GM12878 (cell line): Measurements from ENCODE around the gene MRTFA. TPM values are rescaled to one million over a fixed set of nuclear protein-coding genes. Genes with fewer than 3 reads are reported as not detected.

ENCODE experiments used
- ATAC-seq: fragments of 200-7000 bp; cut with Tn5 transposase; 3 replicates; pipeline ENCODE4 v1.9.1; 2020; ENCODE audit warnings: mild to moderate bottlenecking, moderate library complexity
- BruUV-seq: library from RNA; stranded (reverse); fragments of 400-500 nt; replicated peaks from 2 replicates; lab custom pipeline; 2021; lab: Mats Ljungman, UMichigan
- CTCF ChIA-PET: fragments of 300-600 bp; sonication (Branson Sonifier 250); formaldehyde crosslinking; extraction: SDS; loops from one replicate; lab custom pipeline; 2021; ENCODE audit warnings: inconsistent platforms; lab: Yijun Ruan, JAX
- POLR2A ChIA-PET: fragments of 350-600 bp; formaldehyde crosslinking; extraction: SDS; loops from one replicate; lab custom pipeline; 2021; ENCODE audit warnings: inconsistent platforms; lab: Charles Lee
- RAD21 ChIA-PET: fragments of 300-600 bp; sonication (Branson Sonifier 250); formaldehyde crosslinking; loops from one replicate; lab custom pipeline; 2023; ENCODE audit warnings: antibody characterized with exemption; ENCODE audit not compliant: unreplicated experiment; lab: Charles Lee
- SMC1A ChIA-PET: fragments of 300-600 bp; sonication (Branson Sonifier 250); formaldehyde crosslinking; loops from one replicate; lab custom pipeline; 2023; ENCODE audit not compliant: unreplicated experiment, uncharacterized antibody; lab: Charles Lee
- DNase-seq: peaks from one replicate; pipeline ENCODE4 v3.0.0-alpha.2; 2011; ENCODE audit warnings: low read depth, low spot score
- FAIRE-seq: peaks from 3 replicates; lab custom pipeline; 2011; peaks lifted over from hg19 to GRCh38; lab: Jason Lieb, UNC
- H2AFZ ChIP-seq: 2 replicates; pipeline ENCODE4 v1.6.0; 2011; ENCODE audit warnings: low read depth, low read length, control low read depth; ENCODE audit not compliant: control insufficient read depth
- H3K27ac ChIP-seq: 2 replicates; pipeline ENCODE4 v1.5.1; 2011; ENCODE audit warnings: control low read depth; ENCODE audit not compliant: control insufficient read depth, insufficient read depth
- H3K27me3 ChIP-seq, 2 experiments: replicated peaks in 1 of 2; 2 replicates each; pipeline versions ENCODE4 v1.6.0 to v1.6.1; 2011; ENCODE audit warnings: low read length in 1 of 2; ENCODE audit not compliant: control insufficient read depth in 2 of 2, insufficient read depth in 2 of 2
- H3K36me3 ChIP-seq, 2 experiments: 2 replicates each; pipeline ENCODE4 v1.5.1; 2011; ENCODE audit warnings: low read length in 1 of 2; ENCODE audit not compliant: control insufficient read depth in 2 of 2, insufficient read depth in 2 of 2
- H3K4me1 ChIP-seq: 2 replicates; pipeline ENCODE4 v1.6.1; 2011; ENCODE audit warnings: mild to moderate bottlenecking, low read length, moderate library complexity, mixed read lengths; ENCODE audit not compliant: control insufficient read depth, insufficient read depth
- H3K4me2 ChIP-seq: 2 replicates; pipeline ENCODE4 v1.6.0; 2011; ENCODE audit warnings: control low read depth; ENCODE audit not compliant: control insufficient read depth, insufficient read depth
- H3K4me3 ChIP-seq: fragments of 200-600 bp; sonication (generic); 2 replicates; pipeline ENCODE4 v1.5.1; 2016
- H3K79me2 ChIP-seq: 2 replicates; pipeline ENCODE4 v1.6.0; 2011; ENCODE audit warnings: low read length; ENCODE audit not compliant: control insufficient read depth, insufficient read depth
- H3K9ac ChIP-seq: 2 replicates; pipeline ENCODE4 v1.8.0; 2011; ENCODE audit warnings: low read length, control low read depth, mixed read lengths; ENCODE audit not compliant: control insufficient read depth, insufficient read depth
- H3K9me3 ChIP-seq: replicated peaks from 3 replicates; pipeline ENCODE4 v1.5.1; 2011; ENCODE audit warnings: mild to moderate bottlenecking, low read length; ENCODE audit not compliant: control insufficient read depth, insufficient read depth
- H4K20me1 ChIP-seq: 2 replicates; pipeline ENCODE4 v1.6.0; 2011; ENCODE audit not compliant: control insufficient read depth, insufficient read depth
- BCLAF1 ChIP-seq: fragments of 450-650 bp; IDR thresholded peaks from 2 replicates; pipeline ENCODE4 v1.6.1; 2017; ENCODE audit warnings: antibody characterized with exemption, mild to moderate bottlenecking, moderate library complexity
- EED ChIP-seq: sonication (generic); IDR thresholded peaks from 2 replicates; pipeline ENCODE4 v1.6.1; 2016; ENCODE audit warnings: antibody characterized with exemption, low read depth
- FOS ChIP-seq: IDR thresholded peaks from 3 replicates; pipeline ENCODE4 v1.6.1; 2011; ENCODE audit warnings: borderline replicate concordance; ENCODE audit not compliant: insufficient read length; ENCODE audit errors: extremely low read depth
- IKZF1 ChIP-seq: fragments of 450-650 bp; conservative IDR thresholded peaks from 2 replicates; pipeline ENCODE4 v1.6.1; 2017; ENCODE audit warnings: antibody characterized with exemption, mild to moderate bottlenecking
- STAT1 ChIP-seq: fragments of 450-650 bp; conservative IDR thresholded peaks from 2 replicates; pipeline ENCODE4 v1.6.1; 2014; ENCODE audit warnings: antibody characterized with exemption, mild to moderate bottlenecking
- TARDBP ChIP-seq: IDR thresholded peaks from 2 replicates; pipeline ENCODE4 v1.6.1; 2016; ENCODE audit warnings: borderline replicate concordance
- in situ Hi-C: fragments of 300-500 bp; cut with MboI; formaldehyde crosslinking; loops from 9 replicates; pipeline ENCODE4 v1.14.3; 2018; ENCODE audit warnings: mixed read lengths
- intact Hi-C: fragments of 100-400 bp; cut with micrococcal nuclease; formaldehyde crosslinking; loops from one replicate; pipeline ENCODE4 v1.14.2; 2022; ENCODE audit not compliant: unreplicated experiment
- polyA plus RNA-seq, 11 experiments: library from polyadenylated mRNA; depleted of rRNA in 4 of 11; unstranded in 6 of 11; stranded (reverse) in 5 of 11; fragments of >200 nt; fragmentation: Nextera tagmentation in 4 of 11; fragmentation: Illumina TruSeq in 1 of 11; extraction: Ambion mirVana in 4 of 11; extraction: Trizol in 1 of 11; gene quantifications; 1 replicate in 1 of 11; 2 replicates in 10 of 11; pipeline versions ENCODE4 v1.2.1 to v1.2.3, GENCODE V29; 2011 to 2016; ENCODE audit warnings: inconsistent platforms in 2 of 11, missing spikeins in 2 of 11, low read depth in 1 of 11
- total RNA-seq, 4 experiments: library from RNA; depleted of rRNA in 3 of 4; stranded (reverse); fragments of >200 nt in 3 of 4; fragmentation: Illumina TruSeq in 1 of 4; extraction: Trizol in 1 of 4; gene quantifications; 2 replicates each; pipeline versions ENCODE4 v1.2.1 to v1.2.3, GENCODE V29; 2013 to 2021

Gene MRTFA
- total and polyA plus RNA-seq, 10 of the 15 experiments (the other 5 are each of a cell fraction or from before 2014, with no cell fraction given) = 2.0 to 63.9 (median 17.9) TPM

- POLR2A ChIA-PET = interaction anchor here (0.6 to 2.0 kb wide), 6 partner anchors 9 to 28 kb away, joined by 3 to 8 read pairs (median 4); no protein-coding TSS in a partner anchor
- BruUV-seq = no TSS peak
- no peak for FAIRE-seq
- H3K4me2 ChIP-seq = no peak overlapping the region
- CTCF ChIA-PET = interaction anchor here (1.0 to 1.6 kb wide), 6 partner anchors 10 to 118 kb away, joined by 3 to 6 read pairs (median 4); no protein-coding TSS in a partner anchor
- no peaks in the 10 kb centered on the region; a peak in 1 of 4 replicates for H3K36me3 ChIP-seq
- H3K9ac ChIP-seq = no peak overlapping the region
- RAD21 ChIA-PET = interaction anchor here (1.2 to 2.2 kb wide), 5 partner anchors 9 to 36 kb away, joined by 3 to 8 read pairs (median 4); partner anchors contain the start of gene MRTFA
- no peaks in the 10 kb centered on the region for H3K27me3 ChIP-seq
- H3K4me3 ChIP-seq = no peak overlapping the region
- no peaks in the 10 kb centered on the region for H3K4me1 ChIP-seq
- in situ Hi-C loops (no loop called here), intact Hi-C loops (no loop called here)
- H2AFZ ChIP-seq = no peak overlapping the region
- H4K20me1 ChIP-seq = no peaks in the 10 kb centered on the region
- H3K79me2 ChIP-seq = peaks cover 34% of the 10 kb centered on the region
- H3K9me3 ChIP-seq = no peaks in the 10 kb centered on the region; the same call in 2 of the 3 replicates
- ATAC-seq = no peak
- no peak for DNase-seq
- H3K27ac ChIP-seq = no peak overlapping the region
- TF ChIP-seq IKZF1 (no peak), BCLAF1 (no peak), FOS (no peak), TARDBP (no peak), EED (no peak), STAT1 (no peak)
- TF ChIP-seq, all 136 proteins: peak for 0
- SMC1A ChIA-PET = interaction anchor here (0.9 to 3.0 kb wide), 9 partner anchors 9 to 82 kb away, joined by 3 to 11 read pairs (median 4); partner anchors contain the start of gene MRTFA
These were observed 30.2 kb downstream of the MRTFA start for GRCh38 chr22:40606306-40606705.
